Ectodermal cell (in vitro differentiated cells): ENCODE measurements around the gene ANXA9. TPM values are rescaled to one million over a fixed set of nuclear protein-coding genes. Genes with fewer than 3 reads are reported as not detected.

ENCODE experiments used
- H3K27ac ChIP-seq: 2 replicates; pipeline ENCODE4 v1.7.0; 2013; ENCODE audit warnings: mild to moderate bottlenecking, low read depth, low read length; ENCODE audit not compliant: insufficient read depth, poor library complexity, severe bottlenecking
- H3K27me3 ChIP-seq: 2 replicates; pipeline ENCODE4 v1.7.0; 2013; ENCODE audit warnings: mild to moderate bottlenecking, low read length; ENCODE audit not compliant: insufficient read depth, control insufficient read depth, poor library complexity, severe bottlenecking
- H3K36me3 ChIP-seq: one replicate; pipeline ENCODE4 v1.7.0; 2013; ENCODE audit warnings: low read length; ENCODE audit not compliant: control insufficient read depth, insufficient read depth
- H3K4me1 ChIP-seq: one replicate; pipeline ENCODE4 v1.7.0; 2013; ENCODE audit warnings: low read length; ENCODE audit not compliant: control insufficient read depth, insufficient read depth
- H3K4me3 ChIP-seq: 2 replicates; pipeline ENCODE4 v1.7.0; 2013; ENCODE audit warnings: low read depth, low read length, control low read depth; ENCODE audit not compliant: insufficient read depth
- H3K9me3 ChIP-seq: 2 replicates; pipeline ENCODE4 v1.7.0; 2013; ENCODE audit warnings: mild to moderate bottlenecking, low read length, moderate library complexity; ENCODE audit not compliant: control insufficient read depth
- WGBS, 2 experiments: methylation state at CpG; one replicate each; pipeline ENCODE4 v1.1.7; 2013; ENCODE audit warnings: missing lambda C conversion rate in 2 of 2; 5-methylcytosine and 5-hydroxymethylcytosine counted together
- polyA plus RNA-seq, 4 experiments: library from polyadenylated mRNA; stranded (reverse); fragments of 50-300 nt; gene quantifications; one replicate each; pipeline ENCODE4 v1.2.3, GENCODE V29; 2013

Gene ANXA9
- polyA plus RNA-seq (2013, experiment 1 of 4): 0.37 TPM
- 0.53 TPM for polyA plus RNA-seq (2013, experiment 2 of 4)
- polyA plus RNA-seq (2013, experiment 3 of 4): 0.48 TPM
- 0.28 TPM for polyA plus RNA-seq (2013, experiment 4 of 4)

GRCh38 chr1:150981805-150982712 is at the start of gene ANXA9:
Gene ANXA9, plus strand, starts transcription at chr1:150982292. Its CDS starts 814 bp downstream, at chr1:150983106.
- WGBS, 2 experiments: 77 to 80% methylated on average over 11 to 12 of the region's 12 CpGs
- H3K27me3 ChIP-seq: no peaks in the 10 kb centered on the region
- no peaks in the 10 kb centered on the region for H3K36me3 ChIP-seq
- H3K4me1 ChIP-seq: peaks cover 19% of the 10 kb centered on the region
- no peak within 1 kb of the TSS for H3K4me3 ChIP-seq
- no peaks in the 10 kb centered on the region for H3K9me3 ChIP-seq
- no peak within 1 kb of the TSS for H3K27ac ChIP-seq

GRCh38 chr1:150944856-150945255 is 37.2 kb upstream of the ANXA9 start:
- 96 to 98% methylated on average over 5 of the region's 5 CpGs for WGBS, 2 experiments
- no peak overlapping the region for H3K27ac ChIP-seq
- H3K27me3 ChIP-seq: no peaks in the 10 kb centered on the region
- peaks cover 78% of the 10 kb centered on the region for H3K36me3 ChIP-seq
- no peaks in the 10 kb centered on the region for H3K4me1 ChIP-seq
- no peak overlapping the region for H3K4me3 ChIP-seq
- H3K9me3 ChIP-seq: no peaks in the 10 kb centered on the region

GRCh38 chr1:150954708-150955107 is 27.4 kb upstream of the ANXA9 start:
- H3K27me3 ChIP-seq: no peaks in the 10 kb centered on the region
- no peaks in the 10 kb centered on the region for H3K9me3 ChIP-seq
- peaks cover 37% of the 10 kb centered on the region for H3K36me3 ChIP-seq
- no peak overlapping the region for H3K27ac ChIP-seq
- H3K4me1 ChIP-seq: no peaks in the 10 kb centered on the region
- 91 to 96% methylated on average over 3 of the region's 3 CpGs for WGBS, 2 experiments
- H3K4me3 ChIP-seq: no peak overlapping the region

GRCh38 chr1:150955280-150955679 is 26.8 kb upstream of the ANXA9 start:
- no peak overlapping the region for H3K4me3 ChIP-seq
- H3K27ac ChIP-seq: no peak overlapping the region
- no peaks in the 10 kb centered on the region for H3K9me3 ChIP-seq
- no peaks in the 10 kb centered on the region for H3K27me3 ChIP-seq
- peaks cover 37% of the 10 kb centered on the region for H3K36me3 ChIP-seq
- no peaks in the 10 kb centered on the region for H3K4me1 ChIP-seq

GRCh38 chr1:150957666-150958065 is 24.4 kb upstream of the ANXA9 start:
- no peak overlapping the region for H3K27ac ChIP-seq
- peaks cover 35% of the 10 kb centered on the region for H3K36me3 ChIP-seq
- 94 to 97% methylated on average over 11 of the region's 11 CpGs for WGBS, 2 experiments

GRCh38 chr1:150960646-150961045 is 21.4 kb upstream of the ANXA9 start:
- Histone ChIP-seq H3K27me3 (no peaks in the 10 kb centered on the region), H3K4me1 (no peaks in the 10 kb centered on the region), H3K9me3 (no peaks in the 10 kb centered on the region), H3K27ac (no peak overlapping the region), H3K4me3 (no peak overlapping the region), H3K36me3 (peaks cover 38% of the 10 kb centered on the region)
- 93 to 95% methylated on average over 7 of the region's 7 CpGs for WGBS, 2 experiments

More at GRCh38 chr1:150957666-150958065, 24.4 kb upstream of the ANXA9 start:
- Histone ChIP-seq H3K27me3 (no peaks in the 10 kb centered on the region), H3K4me1 (no peaks in the 10 kb centered on the region), H3K9me3 (no peaks in the 10 kb centered on the region), H3K4me3 (no peak overlapping the region)

GRCh38 chr1:150961756-150962155 is 20.3 kb upstream of the ANXA9 start:
- 87 to 95% methylated on average over 4 of the region's 4 CpGs for WGBS, 2 experiments
- Histone ChIP-seq H3K27ac (no peak overlapping the region), H3K4me1 (no peaks in the 10 kb centered on the region)

GRCh38 chr1:150963321-150964163 is 18.6 kb upstream of the ANXA9 start:
- H3K4me1 ChIP-seq: no peaks in the 10 kb centered on the region
- no peak overlapping the region for H3K4me3 ChIP-seq
- H3K9me3 ChIP-seq: no peaks in the 10 kb centered on the region
- no peak overlapping the region for H3K27ac ChIP-seq
- 95 to 96% methylated on average over 10 of the region's 10 CpGs for WGBS, 2 experiments
- H3K36me3 ChIP-seq: peaks cover 64% of the 10 kb centered on the region
- no peaks in the 10 kb centered on the region for H3K27me3 ChIP-seq

More at GRCh38 chr1:150961756-150962155, 20.3 kb upstream of the ANXA9 start:
- no peak overlapping the region for H3K4me3 ChIP-seq
- peaks cover 46% of the 10 kb centered on the region for H3K36me3 ChIP-seq
- H3K9me3 ChIP-seq: no peaks in the 10 kb centered on the region
- no peaks in the 10 kb centered on the region for H3K27me3 ChIP-seq

- peaks cover 64% of the 10 kb centered on the region for H3K36me3 ChIP-seq
These were observed 18.0 kb upstream of the ANXA9 start for GRCh38 chr1:150964164-150964489.

GRCh38 chr1:150965605-150966004 is 16.5 kb upstream of the ANXA9 start:
- no peak overlapping the region for H3K27ac ChIP-seq
- WGBS, 2 experiments: 92 to 93% methylated on average over 3 to 4 of the region's 4 CpGs
- H3K36me3 ChIP-seq: peaks cover 50% of the 10 kb centered on the region
- H3K4me1 ChIP-seq: peaks cover 4% of the 10 kb centered on the region
- H3K27me3 ChIP-seq: no peaks in the 10 kb centered on the region
- H3K4me3 ChIP-seq: no peak overlapping the region
- H3K9me3 ChIP-seq: no peaks in the 10 kb centered on the region

More at GRCh38 chr1:150964164-150964489, 18.0 kb upstream of the ANXA9 start:
- WGBS, 2 experiments: 91 to 97% methylated on average over 5 of the region's 5 CpGs
- H3K4me1 ChIP-seq: no peaks in the 10 kb centered on the region
- no peak overlapping the region for H3K4me3 ChIP-seq
- no peaks in the 10 kb centered on the region for H3K27me3 ChIP-seq
- H3K9me3 ChIP-seq: no peaks in the 10 kb centered on the region
- no peak overlapping the region for H3K27ac ChIP-seq
